Psoas muscle (tissue), 8 donors: ENCODE data around the gene COA3. TPM values are rescaled to one million over a fixed set of nuclear protein-coding genes. Genes with fewer than 3 reads are reported as not detected.

Source experiments
- ATAC-seq, 4 donors: fragments of 200-7000 bp; cut with Tn5 transposase; one replicate each; pipeline ENCODE4 v1.9.1; 2020; ENCODE audit warnings: moderate library complexity in 3 of 4, mild to moderate bottlenecking in 2 of 4
- DNase-seq, 2 donors: peaks; one replicate each; pipeline ENCODE4 v3.0.0-alpha.2; 2020
- H3K27ac ChIP-seq: fragments of 200-600 bp; one replicate; pipeline ENCODE4 v1.8.0; 2022
- H3K27me3 ChIP-seq, 3 donors: fragments of 200-600 bp in 1 of 3; one replicate each; pipeline versions ENCODE4 v1.6.1 to v1.8.0; 2013 to 2022; ENCODE audit warnings: low read length in 2 of 3, mild to moderate bottlenecking in 2 of 3, moderate library complexity in 1 of 3; ENCODE audit not compliant: insufficient read depth in 3 of 3
- H3K36me3 ChIP-seq, 2 donors: fragments of 200-600 bp in 1 of 2; one replicate each; pipeline versions ENCODE4 v1.6.1 to v1.8.0; 2013 to 2022; ENCODE audit warnings: low read depth in 1 of 2, mild to moderate bottlenecking in 1 of 2, moderate library complexity in 1 of 2; ENCODE audit not compliant: insufficient read depth in 1 of 2
- H3K4me1 ChIP-seq: fragments of 200-600 bp; one replicate; pipeline ENCODE4 v1.8.0; 2022
- H3K4me3 ChIP-seq: fragments of 200-600 bp; one replicate; pipeline ENCODE4 v1.8.0; 2022; ENCODE audit warnings: mild to moderate bottlenecking
- H3K9me3 ChIP-seq: fragments of 200-600 bp; one replicate; pipeline ENCODE4 v1.8.0; 2022
- CTCF ChIP-seq: fragments of 200-600 bp; IDR thresholded peaks from one replicate; pipeline ENCODE4 v1.8.0; 2022; ENCODE audit warnings: antibody characterized with exemption
- WGBS, 3 donors: extraction: QIAGEN DNeasy Blood & Tissue Kit; methylation state at CpG; one replicate each; pipeline versions ENCODE4 v1.1.6 to v1.1.7; 2013; 5-methylcytosine and 5-hydroxymethylcytosine counted together
- intact Hi-C, 2 donors: fragments of 100-400 bp; cut with DNase I; formaldehyde crosslinking; loops; one replicate each; pipeline versions ENCODE4 v1.11.0 to v1.14.2; 2022
- polyA plus RNA-seq, 3 donors: library from polyadenylated mRNA; stranded (reverse); fragments of 200-250 nt; gene quantifications; one replicate each; pipeline ENCODE4 v1.2.3, GENCODE V29; 2013
- total RNA-seq, 4 donors: library from RNA; stranded (reverse); fragmentation: NEBNext Ultra II Directional in 2 of 4; extraction: Animal tissue kit (Norgen Biotek cat#: 25700) in 2 of 4; gene quantifications; one replicate each; pipeline versions ENCODE4 v1.2.1 to v1.2.4, GENCODE V29; 2021 to 2023
- donor health status: healthy with polysubstance abuse.
- donor health status: DM: no; HTN: no; CAD: no; lungs with moderate emphysema.
- donor health status: Bipolar disorder and iron deficiency.
- donor health status: healthy.
- donor health status: DM: yes; HTN: yes; CAD: no.
- donor health status: DM: no; HTN: no; CAD: no.
- donor health status: DM: no; HTN: no; CAD: no.
- donor health status: DM: yes; HTN: yes; CAD: no.

COA3 gene
- total and polyA plus RNA-seq, 7 donors, result 69.1 to 167 (median 85.2) TPM

DNA sequence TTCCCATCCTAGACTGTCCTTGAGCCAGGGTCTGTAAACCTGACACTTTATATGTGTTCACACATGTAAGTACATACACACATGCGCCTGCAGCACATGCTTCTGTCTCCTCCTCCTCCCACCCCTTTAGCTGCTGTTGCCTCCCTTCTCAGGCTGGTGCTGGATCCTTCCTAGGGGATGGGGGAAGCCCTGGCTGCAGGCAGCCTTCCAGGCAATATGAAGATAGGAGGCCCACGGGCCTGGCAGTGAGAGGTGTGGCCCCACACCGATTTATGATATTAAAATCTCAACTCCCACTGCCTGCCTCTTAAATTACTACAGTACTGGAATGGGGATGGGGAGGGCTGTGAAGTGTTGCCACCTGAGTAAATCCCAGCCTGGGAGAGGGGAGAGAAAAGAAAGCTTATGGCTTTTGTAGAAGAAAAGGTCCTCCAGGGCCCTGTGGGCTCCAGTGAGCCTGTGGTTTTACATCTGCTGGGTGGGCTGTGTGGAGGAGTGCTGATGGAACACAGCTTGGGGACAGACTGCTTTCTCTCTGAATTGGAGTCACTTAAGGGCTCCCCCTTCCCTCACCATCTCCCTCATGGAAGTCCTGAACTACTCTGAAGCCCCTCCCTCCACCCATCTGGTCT, 19.1 kb downstream of the COA3 start:
- no peak for DNase-seq
- H3K27me3 ChIP-seq, result peaks cover 0 to 44% (median 17%) of the 10 kb centered on the region in 3 donors
- ATAC-seq, result peak in 1 of 4 donors; percentile 5
- no peak overlapping the region for H3K27ac ChIP-seq
- H3K36me3 ChIP-seq, result peaks cover 6 to 54% of the 10 kb centered on the region in 2 donors
- H3K4me1 ChIP-seq, result peaks cover 3% of the 10 kb centered on the region
- WGBS, 3 donors, result 59 to 72% (median 69%) methylated on average over 3 of the region's 3 CpGs
- no peak overlapping the region for H3K4me3 ChIP-seq
- no peaks in the 10 kb centered on the region for H3K9me3 ChIP-seq
- TF ChIP-seq CTCF, result no peak
- intact Hi-C loops, result no loop called here

DNA sequence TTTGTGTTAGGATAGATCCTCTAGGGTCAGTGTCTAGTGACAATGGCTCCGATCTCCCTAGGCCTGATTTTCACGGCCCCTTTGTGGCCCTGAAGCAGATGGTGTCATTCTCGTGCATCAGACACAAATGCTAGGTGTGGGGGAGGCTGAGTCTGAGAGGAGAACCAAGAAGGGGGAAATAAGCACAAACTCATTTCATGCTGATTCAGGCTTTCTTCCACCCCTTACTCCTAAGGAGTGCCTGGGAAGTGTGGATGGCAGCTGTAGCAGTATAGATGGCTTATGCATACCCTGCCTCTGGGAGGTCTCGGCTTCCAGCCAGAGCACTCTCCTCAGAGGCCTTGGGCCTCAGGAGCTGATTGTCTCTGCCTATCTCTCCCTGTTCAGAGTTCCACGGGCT, 19.9 kb downstream of the COA3 start:
- Histone ChIP-seq H3K4me1 (peaks cover 11% of the 10 kb centered on the region), H3K4me3 (no peak overlapping the region), H3K27me3 (peaks cover 0 to 35% (median 13%) of the 10 kb centered on the region in 3 donors), H3K36me3 (peaks cover 6 to 55% of the 10 kb centered on the region in 2 donors), H3K9me3 (no peaks in the 10 kb centered on the region), H3K27ac (no peak overlapping the region)
- DNase-seq (no peak), ATAC-seq (no peak)
- intact Hi-C loops, result no loop called here
- no peak for TF ChIP-seq CTCF
- WGBS, 3 donors, result 80 to 87% (median 86%) methylated on average over 5 of the region's 5 CpGs

GRCh38 chr17:42775534-42776098, 22.9 kb downstream of the COA3 start:
- H3K4me1 ChIP-seq, result peaks cover 15% of the 10 kb centered on the region
- peaks cover 6 to 55% of the 10 kb centered on the region in 2 donors for H3K36me3 ChIP-seq
- H3K27me3 ChIP-seq, result peaks cover 0 to 6% (median 0%) of the 10 kb centered on the region in 3 donors
- no peak for TF ChIP-seq CTCF
- ATAC-seq (no peak), DNase-seq (no peak)
- WGBS, 3 donors, result 54 to 62% (median 58%) methylated on average over 3 of the region's 3 CpGs
- no peak overlapping the region for H3K4me3 ChIP-seq
- intact Hi-C loops, result no loop called here
- no peaks in the 10 kb centered on the region for H3K9me3 ChIP-seq
- H3K27ac ChIP-seq, result no peak overlapping the region

- no peak for ATAC-seq
- 65 to 69% (median 65%) methylated on average over 3 of the region's 3 CpGs for WGBS, 3 donors
- no peaks in the 10 kb centered on the region for H3K27me3 ChIP-seq
- H3K4me1 ChIP-seq, result peaks cover 15% of the 10 kb centered on the region
- no peaks in the 10 kb centered on the region for H3K9me3 ChIP-seq
- H3K27ac ChIP-seq, result peak overlapping the region; percentile 73
- intact Hi-C loops, result loop anchor here in 1 of 2 donors (5.0 kb wide), 1 partner anchor 48 kb away; the partner anchor contains the start of gene BECN1
- no peak for DNase-seq
- peaks cover 3 to 49% of the 10 kb centered on the region in 2 donors for H3K36me3 ChIP-seq
- peak overlapping the region; percentile 72 for H3K4me3 ChIP-seq
- no peak for TF ChIP-seq CTCF
These were observed 24.3 kb downstream of the COA3 start for GRCh38 chr17:42774066-42774745.
